ENCODE results near the gene MCCC2. TPM values are rescaled to one million over a fixed set of nuclear protein-coding genes. Genes with fewer than 3 reads are reported as not detected.
A peak's percentile ranks its signal among the peaks of the same experiment; 100 is the strongest.

The MCCC2 gene
- total and polyA plus RNA-seq, 4 donors: 28.0 to 82.4 (median 61.8) TPM

GRCh38 chr5:71681296-71681695, 94.2 kb downstream of the MCCC2 start (continued):
- no peak for TF ChIP-seq TAF1 (conservative IDR thresholded peaks at IDR 0.05)
- TF ChIP-seq ATF3 (IDR thresholded peaks at IDR 0.05): no peak

- Histone ChIP-seq H3K9ac (ENCODE audit: low read depth in 1 of 2, low read length in 2 of 2) (no peak overlapping the region), H3K27me3 (ENCODE audit: control insufficient read depth in 4 of 4, insufficient read depth in 4 of 4, low read length in 3 of 4) (peaks cover 0 to under 1% (median 0%) of the 10 kb centered on the region in 4 donors), H3K4me1 (ENCODE audit: control insufficient read depth in 4 of 4, insufficient read depth in 4 of 4, low read length in 3 of 4) (no peaks in the 10 kb centered on the region), H3K4me3 (ENCODE audit: low read depth in 1 of 3, low read length in 3 of 3) (no peak overlapping the region), H3K27ac (ENCODE audit: low read depth in 1 of 2, low read length in 2 of 2) (no peak overlapping the region), H3K36me3 (ENCODE audit: control insufficient read depth in 4 of 4, insufficient read depth in 3 of 4, low read depth in 1 of 4, low read length in 3 of 4) (no peaks in the 10 kb centered on the region), H3K9me3 (ENCODE audit: control insufficient read depth in 4 of 4, low read length in 3 of 4) (peaks cover 0 to 6% (median 0%) of the 10 kb centered on the region in 4 donors)
- 85% methylated on average over 2 of the region's 2 CpGs for WGBS
- TF ChIP-seq NR2F2 (IDR thresholded peaks at IDR 0.05): no peak
- no peak for TF ChIP-seq YY1 (IDR thresholded peaks at IDR 0.05)
- DNase-seq (ENCODE audit: low spot score): no peak
These were observed 97.2 kb downstream of the MCCC2 start for GRCh38 chr5:71684309-71684708.

- Histone ChIP-seq H3K27me3 (ENCODE audit: control insufficient read depth in 4 of 4, insufficient read depth in 4 of 4, low read length in 3 of 4) (peaks cover 0 to 4% (median 0%) of the 10 kb centered on the region in 4 donors), H3K36me3 (ENCODE audit: control insufficient read depth in 4 of 4, insufficient read depth in 3 of 4, low read depth in 1 of 4, low read length in 3 of 4) (no peaks in the 10 kb centered on the region), H3K4me3 (ENCODE audit: low read depth in 1 of 3, low read length in 3 of 3) (no peak overlapping the region), H3K4me1 (ENCODE audit: control insufficient read depth in 4 of 4, insufficient read depth in 4 of 4, low read length in 3 of 4) (peaks cover 0 to 2% (median 0%) of the 10 kb centered on the region in 4 donors), H3K9me3 (ENCODE audit: control insufficient read depth in 4 of 4, low read length in 3 of 4) (no peaks in the 10 kb centered on the region), H3K9ac (ENCODE audit: low read depth in 1 of 2, low read length in 2 of 2) (no peak overlapping the region), H3K27ac (ENCODE audit: low read depth in 1 of 2, low read length in 2 of 2) (no peak overlapping the region)
- DNase-seq (ENCODE audit: low spot score): peak; percentile 50
- 20% methylated on average over 7 of the region's 7 CpGs for WGBS
- TF ChIP-seq NR2F2 (IDR thresholded peaks at IDR 0.05) (no peak), SP1 (IDR thresholded peaks at IDR 0.05) (peak; percentile 16)
These were observed 106.8 kb downstream of the MCCC2 start for GRCh38 chr5:71693828-71694427.

- Histone ChIP-seq H3K4me1 (ENCODE audit: control insufficient read depth in 4 of 4, insufficient read depth in 4 of 4, low read length in 3 of 4) (peaks cover 0 to 2% (median 0%) of the 10 kb centered on the region in 4 donors), H3K9me3 (ENCODE audit: control insufficient read depth in 4 of 4, low read length in 3 of 4) (no peaks in the 10 kb centered on the region), H3K4me3 (ENCODE audit: low read depth in 1 of 3, low read length in 3 of 3) (no peak overlapping the region), H3K9ac (ENCODE audit: low read depth in 1 of 2, low read length in 2 of 2) (no peak overlapping the region), H3K27me3 (ENCODE audit: control insufficient read depth in 4 of 4, insufficient read depth in 4 of 4, low read length in 3 of 4) (no peaks in the 10 kb centered on the region), H3K27ac (ENCODE audit: low read depth in 1 of 2, low read length in 2 of 2) (no peak overlapping the region), H3K36me3 (ENCODE audit: control insufficient read depth in 4 of 4, insufficient read depth in 3 of 4, low read depth in 1 of 4, low read length in 3 of 4) (no peaks in the 10 kb centered on the region)
- peak; percentile 53 to 61 for TF ChIP-seq HNF4A (conservative IDR thresholded peaks at IDR 0.05)
- TF ChIP-seq HNF4G (IDR thresholded peaks at IDR 0.05): peak; percentile 34
- peak; percentile 14 for TF ChIP-seq FOXA2 (IDR thresholded peaks at IDR 0.05)
- peak; percentile 41 for TF ChIP-seq YY1 (IDR thresholded peaks at IDR 0.05)
- no peak for TF ChIP-seq MAX (IDR thresholded peaks at IDR 0.05)
- TF ChIP-seq FOXA1 (IDR thresholded peaks at IDR 0.05): no peak
- peak; percentile 72 for TF ChIP-seq SP1 (IDR thresholded peaks at IDR 0.05)
- TF ChIP-seq RXRA (IDR thresholded peaks at IDR 0.05): peak; percentile 55 to 63
- 63% methylated on average over 8 of the region's 8 CpGs for WGBS
- no peak for DNase-seq (ENCODE audit: low spot score)
These were observed 107.9 kb downstream of the MCCC2 start for GRCh38 chr5:71695071-71695470.

GRCh38 chr5:71695595-71695994, 108.5 kb downstream of the MCCC2 start:
- Histone ChIP-seq H3K27me3 (ENCODE audit: control insufficient read depth in 4 of 4, insufficient read depth in 4 of 4, low read length in 3 of 4) (no peaks in the 10 kb centered on the region), H3K4me1 (ENCODE audit: control insufficient read depth in 4 of 4, insufficient read depth in 4 of 4, low read length in 3 of 4) (peaks cover 0 to 2% (median 0%) of the 10 kb centered on the region in 4 donors), H3K4me3 (ENCODE audit: low read depth in 1 of 3, low read length in 3 of 3) (no peak overlapping the region), H3K27ac (ENCODE audit: low read depth in 1 of 2, low read length in 2 of 2) (no peak overlapping the region), H3K9ac (ENCODE audit: low read depth in 1 of 2, low read length in 2 of 2) (no peak overlapping the region), H3K36me3 (ENCODE audit: control insufficient read depth in 4 of 4, insufficient read depth in 3 of 4, low read depth in 1 of 4, low read length in 3 of 4) (no peaks in the 10 kb centered on the region), H3K9me3 (ENCODE audit: control insufficient read depth in 4 of 4, low read length in 3 of 4) (no peaks in the 10 kb centered on the region)
- TF ChIP-seq RAD21 (IDR thresholded peaks at IDR 0.05) (no peak), HNF4G (IDR thresholded peaks at IDR 0.05) (no peak), JUND (IDR thresholded peaks at IDR 0.05) (no peak)
- no peak for DNase-seq (ENCODE audit: low spot score)
